KOPT-K1 (cell line): ENCODE data around the gene LRRC39.
A peak's percentile ranks its signal among the peaks of the same experiment; 100 is the strongest.

ENCODE experiments used
- H3K27ac ChIP-seq: fragments of 200-600 bp; sonication (generic); 2 replicates; pipeline ENCODE4 v1.5.1; 2016; ENCODE audit warnings: antibody characterized with exemption, mild to moderate bottlenecking, low read depth, low read length; ENCODE audit not compliant: poor library complexity, severe bottlenecking
- H3K36me3 ChIP-seq: fragments of 200-600 bp; sonication (generic); 2 replicates; pipeline ENCODE4 v1.5.1; 2017; ENCODE audit warnings: antibody characterized with exemption, mild to moderate bottlenecking, low read length, moderate library complexity; ENCODE audit not compliant: insufficient read depth
- H3K9me3 ChIP-seq: fragments of 200-600 bp; sonication (generic); 2 replicates; pipeline ENCODE4 v1.5.1; 2017; ENCODE audit warnings: antibody characterized with exemption, low read length, mild to moderate bottlenecking; ENCODE audit not compliant: insufficient read depth, poor library complexity, severe bottlenecking

The LRRC39 gene

GRCh38 chr1:100131623-100132022 is 46.4 kb downstream of the LRRC39 start:
- Histone ChIP-seq H3K9me3 (no peaks in the 10 kb centered on the region), H3K36me3 (peaks cover under 1% of the 10 kb centered on the region; the same call in 1 of the 2 replicates), H3K27ac (peak overlapping the region; percentile 89)

GRCh38 chr1:100130552-100131077 is 47.4 kb downstream of the LRRC39 start:
- peaks cover 11% of the 10 kb centered on the region for H3K36me3 ChIP-seq
- H3K27ac ChIP-seq, result no peak overlapping the region
- H3K9me3 ChIP-seq, result no peaks in the 10 kb centered on the region

GRCh38 chr1:100127226-100127625 is 50.8 kb downstream of the LRRC39 start:
- Histone ChIP-seq H3K27ac (no peak overlapping the region), H3K9me3 (no peaks in the 10 kb centered on the region), H3K36me3 (peaks cover 38% of the 10 kb centered on the region)

GRCh38 chr1:100122177-100122576 is 55.9 kb downstream of the LRRC39 start:
- no peak overlapping the region for H3K27ac ChIP-seq
- H3K36me3 ChIP-seq, result peaks cover 85% of the 10 kb centered on the region
- H3K9me3 ChIP-seq, result no peaks in the 10 kb centered on the region

DNA sequence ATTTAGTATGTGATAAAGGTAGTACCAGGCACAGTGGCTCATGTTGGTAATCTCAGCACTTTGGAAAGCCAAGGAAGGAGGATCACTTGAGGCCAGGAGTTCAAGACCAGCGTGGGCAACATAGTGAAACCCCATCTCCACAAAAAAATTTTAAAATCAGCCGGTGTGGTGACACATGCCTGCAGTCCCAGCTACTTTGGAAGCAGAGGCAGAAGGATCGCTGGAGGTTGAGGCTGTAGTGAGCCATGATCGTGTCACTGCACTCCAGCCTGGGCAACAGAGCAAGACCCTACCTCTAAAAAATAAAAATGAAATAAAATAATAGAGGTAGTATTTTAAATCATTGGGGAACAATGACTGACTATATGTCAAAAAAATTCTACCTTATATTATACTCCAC is 62.5 kb downstream of the LRRC39 start:
- Histone ChIP-seq H3K36me3 (peaks cover 72% of the 10 kb centered on the region), H3K9me3 (no peaks in the 10 kb centered on the region), H3K27ac (no peak overlapping the region)

DNA sequence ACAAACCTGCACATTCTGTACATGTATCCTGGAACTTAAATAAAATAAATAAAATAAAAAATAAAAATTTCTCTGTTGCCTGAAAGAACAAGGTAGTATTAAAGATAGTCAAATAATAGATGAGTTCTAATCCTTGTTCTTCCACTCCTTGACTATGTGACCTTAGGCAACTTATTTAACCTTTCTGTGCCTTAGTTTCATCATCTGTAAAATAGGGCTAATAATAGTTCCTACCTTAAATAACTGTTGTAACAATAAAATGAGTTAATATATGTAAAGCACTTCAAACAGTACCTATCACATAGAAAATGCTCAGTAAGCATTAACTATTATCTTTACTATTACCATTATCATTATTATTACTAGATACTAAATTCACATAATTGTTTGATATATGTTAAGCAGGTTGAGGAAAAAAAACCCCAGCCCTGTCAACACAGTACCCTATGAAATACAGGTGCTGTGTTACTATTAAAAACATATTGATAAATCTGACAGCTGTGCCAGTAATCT is 68.4 kb downstream of the LRRC39 start:
- no peaks in the 10 kb centered on the region for H3K9me3 ChIP-seq
- H3K27ac ChIP-seq, result no peak overlapping the region
- H3K36me3 ChIP-seq, result peaks cover 76% of the 10 kb centered on the region

GRCh38 chr1:100107696-100108095 is 70.4 kb downstream of the LRRC39 start:
- H3K9me3 ChIP-seq, result no peaks in the 10 kb centered on the region
- H3K27ac ChIP-seq, result no peak overlapping the region
- peaks cover 79% of the 10 kb centered on the region for H3K36me3 ChIP-seq

DNA sequence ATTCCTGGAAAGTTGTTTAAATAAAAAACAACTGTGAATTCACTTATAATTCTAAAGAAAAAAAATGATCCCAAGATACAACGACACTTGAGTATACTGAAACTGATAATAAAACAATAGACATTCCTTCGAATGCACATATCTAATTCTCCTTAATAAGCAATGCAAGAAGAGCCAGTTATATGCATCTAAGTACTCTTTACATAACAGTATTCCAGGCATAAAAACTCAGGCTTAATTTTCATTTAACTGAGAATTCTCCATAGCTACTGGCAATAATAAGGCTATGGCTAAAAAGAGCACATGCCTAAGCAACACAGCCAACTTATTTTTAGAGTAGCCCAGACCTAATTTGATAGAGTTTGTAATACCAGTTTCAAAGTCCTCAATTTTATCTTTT is 76.5 kb downstream of the LRRC39 start:
- Histone ChIP-seq H3K27ac (no peak overlapping the region), H3K36me3 (peaks cover 100% of the 10 kb centered on the region)

DNA sequence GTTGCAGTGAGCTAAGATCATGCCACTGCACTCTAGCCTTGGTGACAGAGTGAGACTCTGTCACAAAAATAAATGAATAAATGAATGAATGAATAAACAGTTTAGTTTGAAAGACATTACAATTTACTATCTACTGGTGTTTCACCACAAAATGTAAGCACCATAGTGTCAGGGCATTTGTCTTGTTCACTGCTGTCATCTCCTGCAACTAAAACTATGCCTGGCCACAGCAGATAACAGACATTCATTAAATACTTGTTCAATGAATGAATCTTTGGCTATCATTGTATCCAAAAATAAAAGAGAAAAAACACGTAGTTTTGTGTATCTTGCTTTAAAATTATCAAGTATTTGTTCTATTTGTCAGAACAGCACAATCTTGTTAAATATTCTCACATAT is 77.9 kb downstream of the LRRC39 start:
- Histone ChIP-seq H3K36me3 (peaks cover 99% of the 10 kb centered on the region), H3K9me3 (peaks cover 17% of the 10 kb centered on the region), H3K27ac (no peak overlapping the region)

More for the DNA sequence above, 76.5 kb downstream of the LRRC39 start:
- H3K9me3 ChIP-seq, result peaks cover 6% of the 10 kb centered on the region
